Heart left ventricle (tissue), 16 donors: Measurements from ENCODE around the gene ZNF326. TPM values are rescaled to one million over a fixed set of nuclear protein-coding genes. Genes with fewer than 3 reads are reported as not detected.
"Not testable (repeated sequence)": the region's sequence is repeated elsewhere in the genome, so short reads cannot be mapped to it uniquely, and the experiment has no call there.

Source experiments
- ATAC-seq, 4 donors: fragments of 200-7000 bp; cut with Tn5 transposase; one replicate each; pipeline ENCODE4 v1.9.1; 2020 to 2022; ENCODE audit warnings: moderate library complexity in 4 of 4, mild to moderate bottlenecking in 3 of 4, moderate number of reproducible peaks in 1 of 4
- DNase-seq, 5 donors: peaks; one replicate each; pipeline ENCODE4 v3.0.0-alpha.2; 2020
- H3K27ac ChIP-seq, 12 donors: fragments of 200-600 bp; sonication (generic) in 4 of 12; one replicate each; pipeline versions ENCODE4 v1.5.0 to v1.8.0; 2016 to 2022; ENCODE audit warnings: mild to moderate bottlenecking in 2 of 12
- H3K27me3 ChIP-seq, 9 donors: fragments of 200-600 bp; sonication (generic) in 2 of 9; one replicate each; pipeline versions ENCODE4 v1.5.1 to v1.8.0; 2016 to 2022; ENCODE audit warnings: mild to moderate bottlenecking in 3 of 9
- H3K36me3 ChIP-seq, 9 donors: fragments of 200-600 bp; sonication (generic) in 2 of 9; one replicate each; pipeline versions ENCODE4 v1.5.0 to v1.8.0; 2018 to 2022; ENCODE audit warnings: mild to moderate bottlenecking in 2 of 9
- H3K4me1 ChIP-seq, 12 donors: fragments of 200-600 bp; sonication (generic) in 4 of 12; one replicate each; pipeline versions ENCODE4 v1.5.0 to v1.8.0; 2016 to 2022; ENCODE audit warnings: mild to moderate bottlenecking in 3 of 12
- H3K4me3 ChIP-seq, 12 donors: fragments of 200-600 bp; sonication (generic) in 4 of 12; one replicate each; pipeline versions ENCODE4 v1.5.0 to v1.8.0; 2017 to 2022; ENCODE audit warnings: mild to moderate bottlenecking in 9 of 12, moderate library complexity in 4 of 12
- H3K9me3 ChIP-seq, 12 donors: fragments of 200-600 bp; sonication (generic) in 4 of 12; one replicate each; pipeline versions ENCODE4 v1.5.0 to v1.8.0; 2016 to 2022; ENCODE audit warnings: mild to moderate bottlenecking in 1 of 12
- POLR2A ChIP-seq, 2 donors: fragments of 450-650 bp; IDR thresholded peaks; one replicate each; pipeline ENCODE4 v1.6.1; 2017; ENCODE audit warnings: antibody characterized with exemption in 2 of 2, mild to moderate bottlenecking in 2 of 2, moderate library complexity in 2 of 2
- WGBS, 4 donors: extraction: QIAGEN DNeasy Blood & Tissue Kit in 2 of 4; methylation state at CpG; one replicate each; pipeline versions ENCODE4 v1.1.5 to v1.1.7; 2013 to 2018; 5-methylcytosine and 5-hydroxymethylcytosine counted together
- intact Hi-C, 10 donors: fragments of 100-400 bp; cut with DNase I; formaldehyde crosslinking; loops; one replicate each; pipeline versions ENCODE4 v1.11.1 to v1.14.2; 2022
- polyA plus RNA-seq, 2 donors: library from polyadenylated mRNA; stranded (reverse); fragments of 200-250 nt; gene quantifications; one replicate each; pipeline ENCODE4 v1.2.3, GENCODE V29; 2013
- total RNA-seq, 9 donors: library from RNA; depleted of rRNA in 2 of 9; stranded (reverse); fragments of >200 nt in 2 of 9; fragmentation: NEBNext Ultra II Directional in 3 of 9; extraction: Animal tissue kit (Norgen Biotek cat#: 25700) in 3 of 9; gene quantifications; one replicate each; pipeline versions ENCODE4 v1.1.0 to v1.2.4, GENCODE V29; 2016 to 2023
- TF ChIP-seq, protein P1 (sequence below), 12 donors: fragments of 200-600 bp; sonication (generic) in 4 of 12; IDR thresholded peaks; one replicate each; pipeline versions ENCODE4 v1.5.0 to v1.8.0; 2018 to 2022; ENCODE audit warnings: antibody characterized with exemption in 12 of 12, mild to moderate bottlenecking in 5 of 12
- donor health status: ischemic (EF 13 %, LVEDD 7.1; RV severe dilation, severe dysfunction).
- donor health status: healthy with polysubstance abuse.
- donor health status: DM: no; HTN: yes; CAD: no.
- donor health status: DM: no; HTN: no; CAD: no.
- donor health status: ischemic (EF 25% LVEDD 6.9; RV normal size, moderate dysfunction).
- donor health status: ischemic (EF 25% LVEDD 5.7; RV mildly dilated, moderate dysfunction).
- donor health status: healthy.
- donor health status: DM: yes; HTN: yes; CAD: no.
- donor health status: ischemic (EF 35%, LVEDD 5.7; RV mildly dilated, moderate dysfunction).
- donor health status: nonischemic (EF 11% LVEDD 7.7; RV severe dilation, severe dysfunction).
- donor health status: DM: yes; HTN: yes; CAD: no.
- donor health status: PGD.
- donor health status: ischemic (EF 29% LVEDD 5.4; RV normal size, mild dysfunction).
- donor health status: nonischemic (EF 23%, LVEDD 6.1; RV moderate dilation, normal function).

ZNF326 gene
- total and polyA plus RNA-seq, 11 donors = 4.9 to 14.7 (median 10.9) TPM

DNA sequence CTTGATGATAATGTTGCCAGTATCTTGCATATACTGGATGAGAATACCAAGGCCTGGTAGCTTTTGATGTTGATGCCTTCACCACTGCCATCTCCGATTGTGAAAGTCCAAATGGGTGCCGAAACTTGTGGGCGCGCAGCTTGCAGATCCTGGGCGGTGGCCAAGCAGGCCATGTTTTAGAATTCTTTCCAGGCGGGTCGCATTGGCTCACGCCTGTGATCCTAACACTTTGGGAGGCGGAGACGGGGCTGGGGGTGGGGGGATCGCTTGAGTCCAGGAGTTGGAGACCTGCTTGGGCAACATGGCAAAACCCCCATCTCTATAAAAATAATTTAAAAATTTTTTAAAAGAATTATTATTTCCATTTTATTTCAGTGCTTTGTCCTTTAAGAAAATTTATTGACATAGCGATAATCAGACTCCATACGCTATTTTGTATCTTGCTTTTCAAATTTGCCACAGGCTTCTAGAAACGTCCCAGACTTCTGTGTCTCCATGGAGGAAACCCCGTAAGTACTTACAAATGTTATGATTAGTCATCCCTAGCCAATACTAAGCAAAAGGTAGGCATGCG lies 592 bp upstream of the ZNF326 start:
- H3K36me3 ChIP-seq = peaks cover 0 to 8% (median 0%) of the 10 kb centered on the region in 9 donors
- ATAC-seq (no peak), DNase-seq (peak in 2 of 5 donors; percentile 21 to 36)
- peak overlapping the region in 11 of 12 donors; percentile 86 to 98 (median 96) for H3K27ac ChIP-seq
- WGBS, 4 donors = 72 to 75% (median 74%) methylated on average over 16 of the region's 16 CpGs
- no peaks in the 10 kb centered on the region for H3K9me3 ChIP-seq
- peak overlapping the region; percentile 66 to 97 (median 91) for H3K4me3 ChIP-seq
- intact Hi-C loops = loop anchor here in 6 of 10 donors (5.0 to 10.0 kb wide), 4 partner anchors 172 to 510 kb away; partner anchors contain the start of genes LRRC8C (in 3 of the 6) and LRRC8D (in 1 of the 6)
- TF ChIP-seq POLR2A (IDR thresholded peaks at IDR 0.05) = no peak
- TF ChIP-seq, protein P1, sequence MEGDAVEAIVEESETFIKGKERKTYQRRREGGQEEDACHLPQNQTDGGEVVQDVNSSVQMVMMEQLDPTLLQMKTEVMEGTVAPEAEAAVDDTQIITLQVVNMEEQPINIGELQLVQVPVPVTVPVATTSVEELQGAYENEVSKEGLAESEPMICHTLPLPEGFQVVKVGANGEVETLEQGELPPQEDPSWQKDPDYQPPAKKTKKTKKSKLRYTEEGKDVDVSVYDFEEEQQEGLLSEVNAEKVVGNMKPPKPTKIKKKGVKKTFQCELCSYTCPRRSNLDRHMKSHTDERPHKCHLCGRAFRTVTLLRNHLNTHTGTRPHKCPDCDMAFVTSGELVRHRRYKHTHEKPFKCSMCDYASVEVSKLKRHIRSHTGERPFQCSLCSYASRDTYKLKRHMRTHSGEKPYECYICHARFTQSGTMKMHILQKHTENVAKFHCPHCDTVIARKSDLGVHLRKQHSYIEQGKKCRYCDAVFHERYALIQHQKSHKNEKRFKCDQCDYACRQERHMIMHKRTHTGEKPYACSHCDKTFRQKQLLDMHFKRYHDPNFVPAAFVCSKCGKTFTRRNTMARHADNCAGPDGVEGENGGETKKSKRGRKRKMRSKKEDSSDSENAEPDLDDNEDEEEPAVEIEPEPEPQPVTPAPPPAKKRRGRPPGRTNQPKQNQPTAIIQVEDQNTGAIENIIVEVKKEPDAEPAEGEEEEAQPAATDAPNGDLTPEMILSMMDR (IDR thresholded peaks at IDR 0.05) = no peak
- no peaks in the 10 kb centered on the region for H3K27me3 ChIP-seq
- H3K4me1 ChIP-seq = peaks cover 0 to 38% (median 26%) of the 10 kb centered on the region in 12 donors

DNA sequence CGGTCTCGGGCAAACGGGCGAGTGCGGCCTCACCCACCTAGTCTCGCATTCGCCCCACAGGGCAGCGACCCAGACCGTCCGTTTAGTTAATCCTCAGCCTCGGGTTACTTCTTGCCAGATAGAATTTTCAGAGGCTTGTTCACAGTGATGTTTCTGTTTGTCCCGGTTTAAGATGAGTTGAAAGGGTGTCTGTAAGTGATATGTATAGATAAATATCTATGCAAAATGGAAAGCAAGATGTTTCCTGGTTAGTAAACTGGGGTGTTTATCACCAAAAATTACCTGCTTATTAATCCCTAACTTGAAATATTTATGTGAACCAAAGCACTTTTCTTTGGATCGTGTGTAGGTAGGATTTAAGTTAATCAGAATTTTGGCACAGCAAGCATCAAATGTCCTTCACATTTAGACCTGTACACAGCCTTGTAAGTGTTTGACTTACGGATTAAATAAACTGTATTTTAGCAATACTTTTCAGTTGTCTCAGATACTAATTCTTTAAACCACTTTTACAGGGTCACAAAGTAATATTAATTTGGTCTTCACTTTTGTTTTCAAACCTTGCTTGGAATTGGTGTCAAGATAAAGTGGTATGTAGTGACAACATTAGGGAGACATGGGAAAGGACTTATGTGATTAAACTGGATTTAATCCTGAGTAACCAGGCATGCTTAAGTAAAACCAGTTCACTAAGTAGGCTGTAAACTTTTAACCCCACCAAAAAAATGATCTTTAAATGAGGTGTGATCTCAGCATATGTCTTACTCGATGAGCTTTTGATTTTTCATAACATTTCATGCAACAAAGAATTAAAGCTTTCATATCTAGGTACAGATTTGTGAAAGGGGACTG lies 914 bp downstream of the ZNF326 start:
- peaks cover 0 to 41% (median 26%) of the 10 kb centered on the region in 12 donors for H3K4me1 ChIP-seq
- peak overlapping the region; percentile 86 to 98 (median 96) for H3K27ac ChIP-seq
- intact Hi-C loops = loop anchor here in 5 of 10 donors (10.0 kb wide), 3 partner anchors 361 to 511 kb away; partner anchors contain the start of gene LRRC8C (in 3 of the 5)
- WGBS, 4 donors = 1 to 4% (median 2%) methylated on average over 15 of the region's 15 CpGs
- H3K36me3 ChIP-seq = peaks cover 0 to 14% (median 0%) of the 10 kb centered on the region in 9 donors
- peak overlapping the region; percentile 66 to 97 (median 91) for H3K4me3 ChIP-seq
- H3K9me3 ChIP-seq = no peaks in the 10 kb centered on the region
- H3K27me3 ChIP-seq = no peaks in the 10 kb centered on the region
- no peak for DNase-seq
- no peak for TF ChIP-seq POLR2A (IDR thresholded peaks at IDR 0.05)
- TF ChIP-seq, protein P1 (IDR thresholded peaks at IDR 0.05) = no peak
- peak in 1 of 4 donors; percentile 4 for ATAC-seq

DNA sequence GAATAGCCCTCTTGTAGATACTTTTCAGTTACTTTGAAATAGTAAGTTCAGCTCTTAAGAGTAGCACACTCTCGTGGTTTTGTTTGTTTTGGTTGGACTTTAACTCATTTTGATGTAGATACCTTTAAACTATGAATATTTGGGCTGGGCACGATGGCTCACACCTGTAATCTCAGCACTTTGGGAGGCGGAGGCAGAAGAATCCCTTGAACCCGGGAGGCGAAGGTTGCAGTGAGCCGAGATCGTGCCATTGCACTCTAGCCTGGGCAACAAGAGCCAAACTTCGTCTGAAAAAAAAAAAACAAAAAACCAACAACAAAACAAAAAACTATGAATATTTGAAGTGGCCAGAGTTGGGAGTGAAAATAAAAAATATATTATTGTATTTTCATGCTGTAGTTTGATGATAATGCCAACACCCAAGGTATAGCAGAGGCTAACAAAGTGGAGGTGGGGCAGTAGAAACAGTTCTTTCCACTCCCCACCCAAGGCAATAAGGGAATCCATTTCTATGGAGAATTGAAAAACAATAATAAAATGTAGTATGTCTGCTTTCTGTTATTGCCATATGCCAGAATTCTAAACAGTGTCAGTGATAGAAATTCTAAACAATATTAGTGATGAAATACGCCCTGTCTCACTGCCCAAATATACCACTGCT lies 1.7 kb downstream of the ZNF326 start:
- Histone ChIP-seq H3K4me3 (peak overlapping the region in 10 of 12 donors; percentile 81 to 97 (median 92)), H3K27me3 (no peaks in the 10 kb centered on the region), H3K4me1 (peaks cover 0 to 46% (median 26%) of the 10 kb centered on the region in 12 donors), H3K36me3 (peaks cover 0 to 14% (median 0%) of the 10 kb centered on the region in 9 donors), H3K9me3 (no peaks in the 10 kb centered on the region), H3K27ac (peak overlapping the region in 5 of 12 donors; percentile 92 to 98 (median 96))
- intact Hi-C loops = loop anchor here in 5 of 10 donors (10.0 kb wide), 3 partner anchors 362 to 512 kb away; partner anchors contain the start of gene LRRC8C (in 3 of the 5)
- TF ChIP-seq POLR2A (IDR thresholded peaks at IDR 0.05) = no peak
- TF ChIP-seq, protein P1 (IDR thresholded peaks at IDR 0.05) = no peak
- ATAC-seq = no peak
- no peak for DNase-seq
- 44 to 51% (median 47%) methylated on average over 9 of the region's 9 CpGs for WGBS, 4 donors

DNA sequence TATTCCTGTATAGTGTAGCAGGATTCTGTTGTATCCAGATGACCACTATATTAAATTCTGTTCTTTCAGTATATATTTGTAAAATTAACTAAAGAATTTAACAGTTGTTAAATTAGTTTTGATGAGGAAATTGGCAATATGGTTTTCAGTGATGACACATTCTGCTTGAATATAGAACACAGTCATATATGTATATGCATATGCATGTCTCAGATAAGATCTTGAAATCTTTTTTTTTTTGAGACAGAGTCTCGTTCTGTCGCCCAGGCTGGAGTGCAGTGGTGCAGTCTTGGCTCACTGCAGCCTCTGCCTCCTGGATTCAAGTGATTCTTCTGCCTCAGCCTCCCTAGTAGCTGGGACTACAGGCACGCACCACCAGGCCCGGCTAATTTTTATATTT lies 2.2 kb downstream of the ZNF326 start:
- Histone ChIP-seq H3K4me3 (peak overlapping the region in 1 of 12 donors; percentile 94), H3K36me3 (peaks cover 0 to 14% (median 0%) of the 10 kb centered on the region in 9 donors), H3K4me1 (peaks cover 0 to 46% (median 26%) of the 10 kb centered on the region in 12 donors)
- WGBS, 4 donors = 88 to 93% (median 91%) methylated on average over 4 of the region's 4 CpGs
- not testable (repeated sequence) for ATAC-seq, DNase-seq, H3K27ac ChIP-seq, H3K27me3 ChIP-seq, H3K9me3 ChIP-seq
- intact Hi-C loops = loop anchor here in 5 of 10 donors (10.0 kb wide), 3 partner anchors 362 to 512 kb away; partner anchors contain the start of gene LRRC8C (in 3 of the 5)
